HTR-8/SVneo (cell line): ENCODE results near the gene FUT8.
A peak's percentile ranks its signal among the peaks of the same experiment; 100 is the strongest.
"Not testable (repeated sequence)": the region's sequence is repeated elsewhere in the genome, so short reads cannot be mapped to it uniquely, and the experiment has no call there.

Experiments
- DNase-seq: peaks from one replicate; pipeline ENCODE4 v3.0.0; 2011; ENCODE audit warnings: low spot score, mixed read lengths; ENCODE audit not compliant: insufficient read length
- FAIRE-seq: peaks from 2 replicates; lab custom pipeline; 2011; peaks lifted over from hg19 to GRCh38; lab: Jason Lieb, UNC

The FUT8 gene

DNA sequence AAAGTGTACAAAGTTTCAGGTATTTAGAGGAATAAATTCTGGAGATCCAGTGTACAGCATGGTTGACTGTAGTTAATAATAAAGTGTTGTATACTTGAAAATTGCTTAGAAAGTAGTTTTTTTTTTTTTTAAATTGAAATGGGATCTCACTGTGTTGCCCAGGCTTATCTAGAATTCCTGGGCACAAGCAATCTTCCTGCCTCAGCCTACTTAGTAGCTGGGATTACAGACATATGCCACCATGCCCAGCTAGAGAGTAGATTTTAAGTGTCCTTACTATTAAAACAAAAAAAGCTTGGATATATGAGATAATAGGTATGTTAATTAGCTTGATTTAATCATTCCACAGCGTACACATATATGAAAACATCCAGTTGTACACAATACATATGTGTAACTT, 27.7 kb downstream of the FUT8 start:
- peak; percentile 36 for FAIRE-seq
- no peak for DNase-seq

DNA sequence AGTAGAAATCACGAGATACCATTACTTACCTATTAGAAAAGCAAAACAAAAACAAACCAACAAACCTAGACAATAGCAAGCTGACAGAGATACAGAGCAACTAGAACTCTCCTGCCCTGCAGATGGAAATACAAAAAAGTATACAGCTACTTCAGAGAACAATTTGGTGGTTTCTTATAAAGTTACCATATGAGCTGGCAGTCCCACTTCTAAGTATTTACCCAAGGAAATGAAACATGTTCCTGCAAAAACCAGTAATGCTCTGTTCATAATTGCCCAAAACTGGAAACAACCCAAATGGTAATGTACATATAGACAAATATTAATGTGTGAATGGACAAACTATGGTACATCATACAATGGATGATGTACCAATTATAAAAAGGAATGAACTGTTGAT, 31.7 kb downstream of the FUT8 start:
- DNase-seq (no peak), FAIRE-seq (peak; percentile 89)

- FAIRE-seq (peak; percentile 86), DNase-seq (no peak)
These were observed 33.6 kb downstream of the FUT8 start for GRCh38 chr14:65446159-65446558.

DNA sequence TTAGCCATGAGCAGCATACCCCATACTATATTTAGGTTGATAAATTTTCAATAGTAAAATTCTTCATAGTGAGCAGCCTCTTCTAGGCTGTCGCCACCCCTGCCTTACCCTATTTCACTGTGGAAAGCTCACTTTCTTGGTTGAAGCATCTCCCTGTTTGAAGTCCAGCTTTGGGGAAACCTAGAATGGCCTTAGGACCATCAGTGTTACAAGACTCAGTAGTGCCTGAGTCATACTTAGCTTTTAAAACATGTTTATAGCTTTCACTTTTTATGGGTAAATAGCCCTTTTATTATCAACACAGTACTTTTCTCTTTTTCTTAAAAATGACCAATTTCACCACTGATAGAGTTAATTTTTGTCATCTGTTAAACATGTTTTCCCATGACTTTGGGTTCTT, 37.1 kb downstream of the FUT8 start:
- DNase-seq (no peak), FAIRE-seq (peak; percentile 93)

DNA sequence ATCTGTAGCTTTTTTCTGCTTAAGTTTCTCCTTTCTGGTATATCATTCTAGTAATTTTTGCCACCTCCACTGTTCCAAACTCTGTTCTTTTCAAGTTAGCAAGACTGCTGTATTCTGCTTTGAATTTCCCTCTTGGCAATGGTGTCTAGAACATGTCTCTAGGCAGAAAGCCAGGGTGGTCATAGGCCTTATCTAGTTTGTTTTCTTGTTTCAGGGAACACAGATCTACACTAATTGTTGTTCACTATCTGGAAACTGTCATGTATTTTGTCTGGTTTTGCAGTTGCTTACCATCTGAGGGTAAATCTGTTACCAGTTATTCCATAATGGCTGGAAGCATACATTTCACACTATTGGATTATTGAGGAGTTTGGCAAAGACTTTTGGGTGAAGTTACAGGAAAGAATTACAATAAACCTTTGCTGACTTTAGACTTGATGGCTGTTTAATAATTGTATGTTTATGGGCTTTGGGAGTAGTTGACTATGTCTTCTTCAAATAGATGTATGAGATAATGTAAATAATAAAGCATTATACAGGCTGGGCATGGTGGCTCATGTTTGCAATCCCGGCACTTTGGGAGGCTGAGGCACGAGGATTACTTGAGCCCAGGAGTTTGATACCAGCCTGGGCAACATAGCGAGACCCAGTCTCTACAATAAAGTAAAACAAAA, 41.4 kb downstream of the FUT8 start:
- FAIRE-seq, result no peak
- no peak for DNase-seq

GRCh38 chr14:65456247-65456646, 43.7 kb downstream of the FUT8 start:
- FAIRE-seq (peak; percentile 52), DNase-seq (no peak)

GRCh38 chr14:65461730-65462129, 49.2 kb downstream of the FUT8 start:
- DNase-seq (no peak), FAIRE-seq (no peak)

- DNase-seq, result peak; percentile 68
- no peak for FAIRE-seq
These were observed 49.9 kb downstream of the FUT8 start for GRCh38 chr14:65462411-65462810.

DNA sequence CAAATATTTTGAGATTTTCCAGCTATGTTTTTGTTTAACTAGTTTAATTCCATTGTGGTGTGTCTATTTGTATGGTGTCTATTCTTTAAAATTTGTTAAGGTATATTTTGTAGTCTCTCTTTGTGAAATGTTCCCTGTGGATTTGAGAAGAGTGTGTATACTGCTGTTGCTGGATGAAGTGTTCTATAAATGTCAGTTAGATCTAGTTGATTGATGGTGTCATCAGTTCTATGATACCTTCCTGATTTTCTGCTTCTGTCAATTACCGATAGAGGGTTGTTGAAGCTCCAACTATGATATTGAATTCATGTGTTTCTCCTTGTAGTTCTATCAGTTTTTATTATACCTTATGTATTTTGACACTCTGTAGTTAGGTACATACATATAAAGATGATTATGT, 53.1 kb downstream of the FUT8 start:
- FAIRE-seq, result peak; percentile 88
- no peak for DNase-seq

- FAIRE-seq, result peak; percentile 86
- not testable (repeated sequence) for DNase-seq
These were observed 55.4 kb downstream of the FUT8 start for GRCh38 chr14:65467926-65468325.

DNA sequence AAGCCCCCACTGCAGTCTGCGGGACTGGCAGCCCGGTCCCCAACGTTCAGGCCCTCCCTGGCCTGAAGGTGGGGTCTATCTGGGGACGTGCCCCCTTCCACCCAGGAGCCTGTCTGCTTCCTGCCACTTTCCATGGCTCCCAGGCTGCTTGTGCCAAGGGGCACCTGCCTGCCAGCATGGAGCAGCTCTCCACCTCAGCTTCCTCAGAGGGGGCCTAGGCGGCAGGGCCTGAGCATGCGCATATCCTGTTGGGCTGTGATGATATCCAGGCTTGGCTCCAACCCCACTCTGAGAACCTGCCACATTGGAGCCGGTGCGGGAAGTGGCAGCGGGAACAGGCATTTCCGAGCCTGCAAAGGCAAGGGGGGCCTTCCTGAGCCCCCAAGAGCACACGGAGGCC, 57.4 kb downstream of the FUT8 start:
- peak; percentile 59 for FAIRE-seq
- DNase-seq, result no peak

DNA sequence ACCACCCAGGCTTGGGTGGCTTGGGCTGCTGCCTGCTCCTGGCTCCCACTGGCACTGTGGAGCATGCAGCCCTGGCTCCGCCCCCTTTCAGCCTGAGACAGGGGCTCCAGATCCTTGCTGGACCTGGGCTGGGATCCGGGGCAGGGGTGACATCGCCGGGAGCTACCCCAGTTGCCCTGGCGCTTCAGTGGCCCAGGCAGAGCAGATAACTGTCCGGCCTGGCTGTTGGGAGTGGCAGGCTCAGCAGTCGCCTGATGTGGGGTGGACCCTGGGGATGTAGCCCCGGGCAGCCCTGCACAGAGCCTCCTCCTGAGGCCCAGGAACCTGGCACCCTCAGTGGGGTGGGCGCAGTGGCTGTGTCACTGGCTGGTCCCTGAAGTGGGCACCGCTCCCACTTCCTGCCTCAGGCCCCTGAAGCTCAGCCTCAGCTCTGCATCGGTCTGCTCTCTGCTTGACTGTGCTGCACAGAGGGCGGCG, 57.9 kb downstream of the FUT8 start:
- peak; percentile 64 for FAIRE-seq
- no peak for DNase-seq

DNA sequence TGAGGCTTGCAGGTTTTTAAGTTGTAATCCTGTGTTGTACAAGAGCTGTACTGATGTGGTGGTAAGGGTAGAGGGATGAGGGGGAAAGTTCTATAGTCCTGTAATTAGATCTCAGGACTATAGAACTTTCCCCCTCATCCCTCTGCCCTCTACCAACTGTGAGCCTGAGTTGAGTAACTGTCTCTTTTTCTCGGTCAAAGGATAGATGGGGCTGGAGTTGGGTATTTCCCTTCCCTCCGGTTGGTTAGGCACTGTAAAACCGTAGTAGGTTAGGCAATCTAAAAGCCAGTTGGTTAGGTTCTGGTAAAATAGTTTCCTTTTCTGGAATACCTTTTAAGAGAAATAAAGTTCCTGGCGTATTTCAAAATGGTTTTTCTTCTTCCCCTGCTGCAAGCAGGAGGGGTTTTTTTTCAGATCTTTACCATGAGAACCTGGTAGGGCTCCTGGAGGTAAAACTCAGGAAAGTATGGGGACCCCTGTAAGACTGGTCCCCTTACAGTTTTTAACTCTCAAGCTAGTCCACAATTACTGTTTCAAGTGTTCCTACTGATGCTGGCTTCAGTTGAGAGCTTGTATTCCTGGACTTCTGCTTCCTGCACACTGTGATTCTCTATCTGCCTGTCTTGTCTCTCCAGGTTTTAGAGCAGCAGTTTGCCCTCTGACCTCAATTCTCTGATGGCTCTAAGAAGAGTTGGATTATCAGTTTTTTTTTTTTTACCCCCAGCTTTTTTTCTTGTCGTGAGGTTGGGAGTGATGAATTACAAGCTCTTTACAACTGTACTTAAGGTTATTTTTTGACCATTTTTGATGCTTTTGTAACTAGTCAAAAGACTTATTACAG, 58.7 kb downstream of the FUT8 start:
- FAIRE-seq (peak; percentile 31), DNase-seq (no peak)

- no peak for DNase-seq
- FAIRE-seq, result peak; percentile 78
These were observed 59.7 kb downstream of the FUT8 start for GRCh38 chr14:65472189-65472588.

DNA sequence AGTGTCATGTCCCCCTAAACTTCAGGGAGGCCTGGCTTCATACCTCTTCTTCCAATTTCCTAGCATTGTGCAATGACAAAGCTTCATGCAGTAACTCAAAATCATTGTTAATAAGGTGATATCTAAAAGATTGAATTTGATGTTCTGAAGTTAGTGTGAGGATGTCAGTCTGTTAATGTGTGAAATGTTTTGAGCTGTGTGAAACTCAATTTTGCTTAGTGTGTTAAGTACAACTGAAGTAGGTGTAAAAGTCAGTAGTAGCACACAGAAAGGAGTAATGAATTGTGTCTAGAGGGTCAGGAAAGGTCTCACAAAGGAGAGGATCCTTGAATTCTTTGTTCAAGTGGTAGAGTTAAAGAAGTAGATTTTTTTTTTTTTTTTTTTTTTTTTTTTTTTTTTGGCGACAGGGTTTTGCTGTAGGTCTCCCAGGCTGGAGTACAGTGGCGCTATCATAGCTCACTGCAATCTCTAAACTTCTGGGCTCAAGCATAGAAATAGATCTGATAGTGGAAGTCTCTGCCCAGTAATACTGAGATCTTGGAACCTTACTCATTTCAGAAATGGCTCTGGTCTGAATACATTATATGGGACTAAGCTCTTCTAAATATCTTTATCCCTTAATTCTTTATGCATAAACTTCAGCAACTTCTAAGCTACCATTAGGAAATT, 63.9 kb downstream of the FUT8 start:
- DNase-seq, result no peak
- peak; percentile 97 for FAIRE-seq

- FAIRE-seq (peak; percentile 76), DNase-seq (no peak)
These were observed 64.4 kb downstream of the FUT8 start for GRCh38 chr14:65476942-65477318.

- FAIRE-seq (no peak), DNase-seq (no peak)
These were observed 65.5 kb downstream of the FUT8 start for GRCh38 chr14:65478017-65478416.

GRCh38 chr14:65478596-65478995, 66.1 kb downstream of the FUT8 start:
- DNase-seq (no peak), FAIRE-seq (peak; percentile 79)

- no peak for DNase-seq
- FAIRE-seq, result peak; percentile 77
These were observed 66.9 kb downstream of the FUT8 start for GRCh38 chr14:65479386-65479785.

DNA sequence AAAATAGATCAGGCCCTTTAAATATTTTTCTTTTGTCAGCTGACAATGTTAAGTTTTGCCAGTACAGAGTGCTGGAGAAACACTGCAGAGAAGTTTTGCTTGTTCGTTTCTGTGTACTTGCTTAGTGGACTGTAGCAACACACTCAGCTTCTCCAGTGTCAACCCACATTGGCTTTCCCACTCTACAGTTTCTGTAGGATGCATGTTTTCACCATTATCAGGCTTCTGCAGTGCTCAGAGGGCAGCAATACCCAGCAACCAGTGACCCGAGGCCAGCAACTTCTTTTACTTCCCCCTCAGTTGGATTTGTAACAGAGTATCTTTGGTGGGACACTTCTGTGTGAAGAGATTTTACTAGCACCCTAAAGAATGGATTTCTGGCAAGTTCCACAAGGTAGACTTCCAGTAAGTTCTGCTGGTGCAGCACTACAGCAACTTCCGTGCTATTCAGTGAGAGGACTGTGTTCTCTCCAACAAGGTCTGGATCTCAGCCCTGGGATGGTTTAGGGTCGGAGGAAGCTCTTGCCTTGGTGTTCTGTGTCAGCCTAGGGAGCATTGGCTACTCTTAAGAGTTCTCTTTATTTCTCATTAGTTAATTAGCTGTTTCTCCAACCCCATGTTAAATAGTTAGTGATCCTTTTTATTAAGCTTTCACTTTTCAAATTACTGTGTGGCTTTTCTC, 70.4 kb downstream of the FUT8 start:
- no peak for DNase-seq
- peak; percentile 89 for FAIRE-seq
